Stimulated activated memory B cell treated with anti-CD40 and anti-IgM and Interleukin-4, amounts not matched to agents 10 μg/mL and 1 μg/mL and 100 μg/mL, for 72 hours (primary cell): Measurements from ENCODE around the gene GCC1.

ENCODE experiments used
- ATAC-seq: fragments of 150-1000 bp; cut with Tn5 transposase; 2 replicates; pipeline ENCODE4 v1.10.0; 2021
- H3K27ac Mint-ChIP-seq: one replicate; pipeline ENCODE4 v1.8.0; 2022; ENCODE audit warnings: mild to moderate bottlenecking, mixed read lengths
- H3K27me3 Mint-ChIP-seq: one replicate; pipeline ENCODE4 v1.8.0; 2022; ENCODE audit warnings: mixed read lengths
- H3K36me3 Mint-ChIP-seq: one replicate; pipeline ENCODE4 v1.8.0; 2022; ENCODE audit warnings: mixed read lengths
- H3K4me1 Mint-ChIP-seq: one replicate; pipeline ENCODE4 v1.8.0; 2022; ENCODE audit warnings: mixed read lengths
- H3K4me3 Mint-ChIP-seq: one replicate; pipeline ENCODE4 v1.8.0; 2022; ENCODE audit warnings: mild to moderate bottlenecking, moderate library complexity, mixed read lengths
- H3K9me3 Mint-ChIP-seq: one replicate; pipeline ENCODE4 v1.8.0; 2022; ENCODE audit warnings: mixed read lengths

GCC1 gene

DNA sequence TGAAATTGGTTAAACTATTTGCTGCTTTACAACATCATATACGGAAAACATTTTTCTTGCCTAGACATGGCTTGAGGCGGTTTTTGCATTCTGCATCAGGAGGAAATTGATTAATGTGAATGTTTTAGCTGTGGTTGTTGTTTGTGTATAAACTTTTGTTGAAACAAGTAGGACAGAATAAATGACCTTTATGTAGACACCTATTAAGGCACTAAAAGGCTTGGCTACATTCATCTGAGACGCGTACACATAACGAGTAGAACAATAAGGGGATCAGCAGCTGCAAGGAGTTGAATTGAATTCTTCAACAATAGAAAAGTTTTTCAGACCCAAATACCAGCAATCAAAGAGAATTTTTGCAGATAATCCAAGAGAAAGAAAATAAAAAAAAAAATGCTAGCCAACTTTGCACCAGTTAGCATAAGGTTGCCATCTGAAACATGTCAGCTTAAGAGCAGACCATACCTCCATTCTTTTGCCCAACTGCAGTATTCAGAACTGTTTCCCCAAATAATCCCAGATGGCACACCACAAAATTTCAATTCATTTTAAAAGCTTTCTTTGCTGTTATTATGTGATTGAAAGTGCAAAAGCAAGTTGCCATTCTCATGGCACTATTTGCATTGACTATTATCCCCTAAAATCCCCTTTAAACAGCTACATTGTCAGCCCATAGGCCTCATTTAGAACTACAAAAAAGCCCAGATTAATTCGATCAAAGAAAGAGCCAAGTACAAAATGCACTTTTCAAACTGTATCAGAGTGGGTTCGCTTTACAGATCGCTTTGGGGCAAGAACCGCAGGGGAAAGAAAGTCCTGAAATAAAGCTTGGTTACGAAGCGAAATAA lies 49.6 kb downstream of the GCC1 start:
- Mint-ChIP-seq H3K9me3 (peaks cover 3% of the 10 kb centered on the region), H3K4me1 (peaks cover 7% of the 10 kb centered on the region), H3K27me3 (peaks cover 54% of the 10 kb centered on the region), H3K27ac (no peak overlapping the region), H3K36me3 (no peaks in the 10 kb centered on the region), H3K4me3 (no peak overlapping the region)
- no peak for ATAC-seq

DNA sequence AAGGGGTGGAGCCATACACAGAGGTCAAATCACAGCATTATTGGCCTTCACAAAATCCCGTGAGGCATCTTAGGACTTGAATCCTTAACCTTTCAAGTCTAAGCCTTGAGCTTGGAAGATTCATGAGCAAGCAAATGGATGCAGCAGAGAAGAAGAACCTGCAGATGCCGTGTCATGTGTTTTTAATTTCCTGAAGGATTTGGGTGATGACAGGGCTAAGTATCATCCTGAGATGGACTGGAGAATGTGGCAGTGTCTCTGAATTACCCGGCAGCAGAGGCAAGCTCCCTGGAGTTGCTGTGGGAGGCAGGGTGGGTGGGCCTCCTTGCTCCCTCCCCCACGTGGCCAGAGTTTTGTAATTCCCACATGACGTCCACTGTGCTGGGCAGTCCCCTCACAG lies 50.8 kb downstream of the GCC1 start:
- no peak for ATAC-seq
- peaks cover 7% of the 10 kb centered on the region for H3K4me1 Mint-ChIP-seq
- H3K27ac Mint-ChIP-seq: no peak overlapping the region
- H3K9me3 Mint-ChIP-seq: peaks cover 6% of the 10 kb centered on the region
- H3K4me3 Mint-ChIP-seq: no peak overlapping the region
- peaks cover 44% of the 10 kb centered on the region for H3K27me3 Mint-ChIP-seq
- no peaks in the 10 kb centered on the region for H3K36me3 Mint-ChIP-seq

DNA sequence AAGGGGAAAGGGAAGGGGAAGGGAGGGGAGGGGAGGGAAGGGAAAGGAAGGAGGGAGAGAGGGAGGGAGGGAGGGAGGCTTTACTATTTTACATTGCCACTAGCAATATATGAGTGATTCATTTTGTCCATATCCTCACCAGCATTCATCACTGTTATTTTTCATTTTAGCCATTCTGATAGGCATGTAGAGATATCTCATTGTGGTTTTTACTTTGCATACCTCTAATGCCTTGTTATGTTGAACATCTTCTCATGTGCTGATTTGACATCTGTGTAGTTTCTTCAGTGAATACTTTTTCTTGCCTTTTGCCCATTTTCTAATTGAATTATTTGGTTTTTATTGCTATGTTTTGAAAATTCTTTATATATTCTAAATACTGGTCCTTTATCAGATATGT lies 52.7 kb downstream of the GCC1 start:
- Mint-ChIP-seq H3K4me1 (peaks cover 7% of the 10 kb centered on the region), H3K4me3 (no peak overlapping the region), H3K9me3 (peaks cover 12% of the 10 kb centered on the region), H3K36me3 (no peaks in the 10 kb centered on the region), H3K27ac (no peak overlapping the region), H3K27me3 (peaks cover 34% of the 10 kb centered on the region)
- ATAC-seq: no peak

DNA sequence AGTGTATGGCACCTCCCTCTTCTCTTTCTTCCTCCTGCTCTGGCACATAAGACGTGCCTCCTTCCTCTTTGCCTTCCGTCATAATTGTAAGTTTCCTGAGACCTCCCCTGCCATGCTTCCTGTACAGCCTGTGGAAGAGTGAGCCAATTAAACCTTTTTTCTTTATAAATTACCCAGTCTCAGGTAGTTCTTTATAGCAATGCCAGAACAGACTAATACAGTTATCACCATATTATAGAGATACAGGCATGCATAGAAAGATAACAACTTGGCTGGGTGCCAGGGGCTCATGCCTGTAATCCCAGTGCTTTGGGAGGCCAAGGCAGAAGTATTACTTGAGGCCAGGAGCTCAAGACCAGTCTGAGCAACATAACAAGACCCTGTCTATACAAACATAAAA lies 53.2 kb downstream of the GCC1 start:
- Mint-ChIP-seq H3K27ac (no peak overlapping the region), H3K27me3 (peaks cover 33% of the 10 kb centered on the region)

More for the DNA sequence above, 53.2 kb downstream of the GCC1 start:
- Mint-ChIP-seq H3K9me3 (peaks cover 12% of the 10 kb centered on the region), H3K4me3 (no peak overlapping the region), H3K36me3 (no peaks in the 10 kb centered on the region), H3K4me1 (peaks cover 7% of the 10 kb centered on the region)
- ATAC-seq: no peak
